ENCODE results near the gene ATP13A1. TPM values are rescaled to one million over a fixed set of nuclear protein-coding genes. Genes with fewer than 3 reads are reported as not detected.
A peak's percentile ranks its signal among the peaks of the same experiment; 100 is the strongest.
"Not testable (repeated sequence)": the region's sequence is repeated elsewhere in the genome, so short reads cannot be mapped to it uniquely, and the experiment has no call there.

ATP13A1 gene
- total RNA-seq, 1 donor = 35.1 TPM

DNA sequence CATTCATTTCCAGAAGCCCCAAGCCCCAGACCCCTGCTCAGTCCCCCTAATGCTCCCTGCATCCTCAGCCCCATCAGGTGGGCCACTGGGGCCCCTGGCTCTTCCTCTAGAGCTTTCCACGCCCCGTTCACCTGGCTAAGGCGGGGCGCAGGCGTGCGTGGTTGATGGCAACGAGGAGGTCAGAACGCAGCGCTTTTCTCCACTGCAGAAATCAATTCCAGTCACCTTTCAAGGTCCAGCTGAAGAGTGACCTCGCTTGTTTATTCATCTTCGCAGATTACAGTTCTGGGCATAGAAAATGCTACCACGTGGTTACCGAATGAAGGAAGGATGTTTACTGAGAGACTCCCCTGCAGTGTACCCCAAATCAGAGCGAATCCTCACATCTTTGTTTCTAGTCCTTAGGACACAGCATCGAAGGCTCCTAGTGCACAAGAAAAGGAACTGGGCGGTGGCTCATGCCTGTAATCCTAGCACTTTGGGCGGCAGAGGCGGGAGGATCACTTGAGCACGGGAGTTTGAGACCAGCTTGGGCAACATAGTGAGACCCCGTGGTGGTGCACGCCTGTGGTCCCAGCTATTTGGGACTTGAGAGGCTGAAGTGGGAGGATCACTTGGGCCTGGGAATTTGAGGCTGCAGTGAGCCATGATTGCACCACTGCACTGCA is 44.2 kb downstream of the ATP13A1 start:
- TF ChIP-seq, protein P1, sequence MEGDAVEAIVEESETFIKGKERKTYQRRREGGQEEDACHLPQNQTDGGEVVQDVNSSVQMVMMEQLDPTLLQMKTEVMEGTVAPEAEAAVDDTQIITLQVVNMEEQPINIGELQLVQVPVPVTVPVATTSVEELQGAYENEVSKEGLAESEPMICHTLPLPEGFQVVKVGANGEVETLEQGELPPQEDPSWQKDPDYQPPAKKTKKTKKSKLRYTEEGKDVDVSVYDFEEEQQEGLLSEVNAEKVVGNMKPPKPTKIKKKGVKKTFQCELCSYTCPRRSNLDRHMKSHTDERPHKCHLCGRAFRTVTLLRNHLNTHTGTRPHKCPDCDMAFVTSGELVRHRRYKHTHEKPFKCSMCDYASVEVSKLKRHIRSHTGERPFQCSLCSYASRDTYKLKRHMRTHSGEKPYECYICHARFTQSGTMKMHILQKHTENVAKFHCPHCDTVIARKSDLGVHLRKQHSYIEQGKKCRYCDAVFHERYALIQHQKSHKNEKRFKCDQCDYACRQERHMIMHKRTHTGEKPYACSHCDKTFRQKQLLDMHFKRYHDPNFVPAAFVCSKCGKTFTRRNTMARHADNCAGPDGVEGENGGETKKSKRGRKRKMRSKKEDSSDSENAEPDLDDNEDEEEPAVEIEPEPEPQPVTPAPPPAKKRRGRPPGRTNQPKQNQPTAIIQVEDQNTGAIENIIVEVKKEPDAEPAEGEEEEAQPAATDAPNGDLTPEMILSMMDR (IDR thresholded peaks at IDR 0.05; ENCODE audit: insufficient read depth, low read length) = no peak
- no peak overlapping the region for H3K4me3 ChIP-seq (ENCODE audit: low read depth, low read length)
- DNase-seq (ENCODE audit: low read depth) = no peak

DNA sequence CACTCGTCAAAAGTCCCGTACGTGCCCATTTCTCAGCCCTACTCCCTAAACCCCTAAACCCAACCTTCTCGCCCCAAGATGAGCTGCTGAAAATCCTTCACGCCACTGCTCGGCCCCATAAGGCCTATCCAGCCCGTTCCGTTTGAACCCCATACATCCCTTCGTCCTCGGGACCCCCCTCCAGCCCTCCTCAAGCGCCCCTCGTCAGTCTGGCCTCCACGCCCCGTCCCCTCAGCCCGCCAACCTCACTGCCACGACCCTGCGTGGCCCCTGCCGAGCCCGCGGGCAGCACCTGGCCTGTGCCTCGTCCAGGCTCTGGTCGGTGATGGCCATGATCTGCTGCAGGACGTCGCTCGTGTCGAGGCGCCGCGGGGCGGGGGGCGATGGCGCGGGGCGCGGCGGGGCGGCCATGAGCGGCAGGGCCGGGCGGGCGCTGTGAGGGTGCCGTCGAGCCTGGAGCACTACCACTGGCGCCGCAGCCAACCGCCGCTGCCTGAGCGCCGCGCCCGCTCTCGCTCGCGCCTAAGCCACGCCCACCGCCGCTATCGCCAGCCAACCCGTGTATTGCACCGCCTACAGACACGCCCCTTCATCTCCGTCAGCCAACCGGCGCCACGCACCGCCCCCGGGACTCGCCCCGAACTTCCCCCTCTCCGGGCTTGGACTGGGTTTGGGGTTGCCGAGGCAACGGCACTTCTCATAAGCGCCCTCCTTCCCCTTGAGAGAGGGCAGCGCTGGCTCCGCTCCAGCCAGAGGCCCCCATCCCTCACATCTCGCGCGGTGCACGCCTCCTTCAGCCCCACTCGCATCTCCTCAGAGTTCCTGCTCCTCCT is 45.0 kb downstream of the ATP13A1 start, which contains the start of gene PBX4:
Gene PBX4, minus strand, starts transcription at position 469 of the 833 bp plus-strand sequence. Its CDS starts 58 bp downstream, at position 411.
- peak within 1 kb of the TSS; percentile 56 for H3K4me3 ChIP-seq (ENCODE audit: low read depth, low read length)
- DNase-seq (ENCODE audit: low read depth) = peak; percentile 67
- TF ChIP-seq, protein P1 (IDR thresholded peaks at IDR 0.05; ENCODE audit: insufficient read depth, low read length) = no peak

DNA sequence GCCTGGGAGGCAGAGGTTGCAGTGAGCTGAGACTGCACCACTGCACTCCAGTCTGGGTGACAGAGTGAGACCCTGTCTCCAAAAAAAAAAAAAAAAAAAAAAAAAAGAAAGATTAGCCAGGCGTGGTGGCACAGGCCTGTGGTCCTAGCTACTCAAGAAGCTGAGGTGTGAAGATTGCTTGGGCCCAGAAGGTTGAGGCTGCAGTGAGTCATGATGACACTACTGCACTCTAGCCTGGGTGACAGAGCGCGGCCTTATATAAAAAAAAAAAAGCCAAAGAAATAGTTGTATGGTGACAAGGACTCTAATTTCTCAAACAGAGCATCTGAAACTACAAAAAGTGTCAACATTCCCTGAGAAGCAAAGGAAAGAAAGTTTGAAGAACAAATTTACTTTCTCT is 48.4 kb downstream of the ATP13A1 start:
- TF ChIP-seq, protein P1 (IDR thresholded peaks at IDR 0.05; ENCODE audit: insufficient read depth, low read length) = no peak
- DNase-seq (ENCODE audit: low read depth) = no peak
- H3K4me3 ChIP-seq (ENCODE audit: low read depth, low read length) = no peak overlapping the region

DNA sequence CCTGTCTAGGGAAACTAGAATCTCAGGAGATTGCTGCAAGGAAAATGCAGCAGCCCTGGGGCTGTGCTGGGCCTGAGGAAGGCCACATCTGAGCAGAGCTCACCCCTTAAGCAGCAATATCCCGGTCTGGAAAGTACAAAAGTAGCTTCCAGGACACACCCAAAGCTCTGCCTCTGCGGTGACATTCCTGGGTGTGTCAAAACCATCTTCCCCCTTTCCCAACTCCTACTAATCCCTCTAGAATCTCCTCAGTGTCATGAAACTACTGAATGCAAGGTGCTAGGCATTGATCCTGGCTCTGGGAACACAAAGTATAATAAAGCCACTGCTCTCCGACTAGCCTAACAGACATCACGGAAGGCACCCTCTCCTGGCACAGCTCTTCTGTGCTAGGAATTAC is 50.0 kb downstream of the ATP13A1 start:
- peak; percentile 16 for DNase-seq (ENCODE audit: low read depth)
- H3K4me3 ChIP-seq (ENCODE audit: low read depth, low read length) = no peak overlapping the region
- TF ChIP-seq, protein P1 (IDR thresholded peaks at IDR 0.05; ENCODE audit: insufficient read depth, low read length) = no peak

DNA sequence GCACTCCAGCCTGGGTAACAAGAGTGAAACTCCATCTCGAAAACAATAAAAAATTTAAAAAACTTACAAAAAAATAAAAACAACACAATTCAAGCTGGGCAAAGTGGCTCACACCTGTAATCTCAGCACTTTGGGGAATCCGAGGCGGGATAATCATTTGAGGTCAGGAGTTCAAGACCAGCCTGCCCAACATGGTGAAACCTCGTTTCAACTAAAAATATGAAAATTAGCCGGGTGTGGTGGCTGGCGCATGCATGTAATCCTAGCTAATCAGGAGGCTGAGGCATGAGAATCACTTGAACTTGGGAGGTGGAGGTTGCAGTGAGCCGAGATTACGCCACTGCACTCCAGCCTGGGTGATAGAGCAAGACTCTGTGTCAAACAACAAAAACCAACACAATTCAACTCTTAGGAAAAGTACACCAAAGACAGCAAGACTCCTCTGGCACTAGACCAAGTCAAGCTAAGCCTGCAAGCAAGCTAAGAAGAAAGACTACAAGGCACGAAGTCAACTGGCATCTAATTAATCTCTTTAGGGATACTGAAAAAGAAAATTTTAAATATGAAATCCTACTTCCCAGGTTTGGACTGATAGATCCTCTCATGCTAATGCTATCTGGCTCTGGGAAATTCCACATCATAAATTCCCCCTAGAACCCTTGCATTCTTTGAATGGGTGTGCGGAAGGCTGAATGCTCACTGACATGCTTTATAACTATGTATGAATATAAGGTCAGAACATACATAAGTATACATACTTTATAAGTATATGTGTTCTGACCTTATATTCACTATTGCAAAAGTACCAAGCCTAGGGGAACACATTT is 52.9 kb downstream of the ATP13A1 start:
- DNase-seq (ENCODE audit: low read depth) = no peak
- H3K4me3 ChIP-seq (ENCODE audit: low read depth, low read length) = no peak overlapping the region
- TF ChIP-seq, protein P1 (IDR thresholded peaks at IDR 0.05; ENCODE audit: insufficient read depth, low read length) = no peak

DNA sequence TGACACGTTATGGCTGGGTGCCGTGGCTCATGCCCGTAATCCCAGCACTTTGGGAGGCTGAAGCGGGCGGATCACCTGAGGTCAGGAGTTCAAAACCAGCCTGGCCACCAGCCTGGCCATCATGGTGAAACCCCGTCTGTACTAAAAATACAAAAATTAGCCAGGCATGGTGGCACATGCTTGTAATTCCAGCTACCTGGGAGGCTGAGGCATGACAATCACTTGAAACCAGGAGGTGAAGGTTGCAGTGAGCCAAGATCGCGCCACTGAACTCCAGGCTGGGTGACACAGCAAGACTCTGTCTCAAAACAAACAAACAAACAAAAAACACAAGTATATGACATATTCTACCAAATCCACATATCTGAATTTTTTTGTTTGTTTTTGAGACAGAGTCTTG is 56.8 kb downstream of the ATP13A1 start:
- DNase-seq (ENCODE audit: low read depth); H3K4me3 ChIP-seq (ENCODE audit: low read depth, low read length): not testable (repeated sequence)
